Epithelial cell of esophagus (primary cell): ENCODE results near the gene P3H1.

Source experiments
- DNase-seq: peaks from one replicate; pipeline ENCODE4 v3.0.0; 2010; ENCODE audit warnings: low read depth
- H3K4me3 ChIP-seq: 2 replicates; pipeline ENCODE4 v1.5.1; 2011; ENCODE audit warnings: mild to moderate bottlenecking, low read length, control low read depth
- TF ChIP-seq, protein P1 (sequence below): IDR thresholded peaks from 2 replicates; pipeline ENCODE4 v1.5.1; 2011; ENCODE audit warnings: low read depth, mild to moderate bottlenecking, low read length, control low read depth, inconsistent platforms; ENCODE audit not compliant: insufficient read depth; ENCODE audit errors: missing control alignments

The P3H1 gene

DNA sequence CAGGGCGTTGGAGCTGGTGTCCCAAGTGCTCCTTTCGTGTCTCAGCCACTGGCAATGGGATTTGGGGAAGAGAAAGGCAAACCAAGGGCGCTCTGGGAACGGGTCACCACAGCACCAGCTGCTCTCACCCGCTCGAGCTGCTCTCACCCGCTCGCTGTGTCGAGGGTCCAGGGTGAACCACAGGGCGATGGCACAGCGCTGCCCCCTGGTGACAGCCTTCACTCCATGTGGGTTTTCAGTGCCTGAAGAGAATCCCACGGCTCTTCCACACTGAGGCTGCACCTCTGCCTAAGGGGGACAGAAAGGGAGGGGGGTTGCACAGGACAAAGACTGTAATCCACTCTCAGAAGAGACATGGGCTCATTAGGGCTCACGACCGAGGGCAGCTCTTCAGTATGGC lies 19.7 kb downstream of the P3H1 start:
- TF ChIP-seq, protein P1, sequence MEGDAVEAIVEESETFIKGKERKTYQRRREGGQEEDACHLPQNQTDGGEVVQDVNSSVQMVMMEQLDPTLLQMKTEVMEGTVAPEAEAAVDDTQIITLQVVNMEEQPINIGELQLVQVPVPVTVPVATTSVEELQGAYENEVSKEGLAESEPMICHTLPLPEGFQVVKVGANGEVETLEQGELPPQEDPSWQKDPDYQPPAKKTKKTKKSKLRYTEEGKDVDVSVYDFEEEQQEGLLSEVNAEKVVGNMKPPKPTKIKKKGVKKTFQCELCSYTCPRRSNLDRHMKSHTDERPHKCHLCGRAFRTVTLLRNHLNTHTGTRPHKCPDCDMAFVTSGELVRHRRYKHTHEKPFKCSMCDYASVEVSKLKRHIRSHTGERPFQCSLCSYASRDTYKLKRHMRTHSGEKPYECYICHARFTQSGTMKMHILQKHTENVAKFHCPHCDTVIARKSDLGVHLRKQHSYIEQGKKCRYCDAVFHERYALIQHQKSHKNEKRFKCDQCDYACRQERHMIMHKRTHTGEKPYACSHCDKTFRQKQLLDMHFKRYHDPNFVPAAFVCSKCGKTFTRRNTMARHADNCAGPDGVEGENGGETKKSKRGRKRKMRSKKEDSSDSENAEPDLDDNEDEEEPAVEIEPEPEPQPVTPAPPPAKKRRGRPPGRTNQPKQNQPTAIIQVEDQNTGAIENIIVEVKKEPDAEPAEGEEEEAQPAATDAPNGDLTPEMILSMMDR, result peak; percentile 59
- no peak overlapping the region for H3K4me3 ChIP-seq
- no peak for DNase-seq

DNA sequence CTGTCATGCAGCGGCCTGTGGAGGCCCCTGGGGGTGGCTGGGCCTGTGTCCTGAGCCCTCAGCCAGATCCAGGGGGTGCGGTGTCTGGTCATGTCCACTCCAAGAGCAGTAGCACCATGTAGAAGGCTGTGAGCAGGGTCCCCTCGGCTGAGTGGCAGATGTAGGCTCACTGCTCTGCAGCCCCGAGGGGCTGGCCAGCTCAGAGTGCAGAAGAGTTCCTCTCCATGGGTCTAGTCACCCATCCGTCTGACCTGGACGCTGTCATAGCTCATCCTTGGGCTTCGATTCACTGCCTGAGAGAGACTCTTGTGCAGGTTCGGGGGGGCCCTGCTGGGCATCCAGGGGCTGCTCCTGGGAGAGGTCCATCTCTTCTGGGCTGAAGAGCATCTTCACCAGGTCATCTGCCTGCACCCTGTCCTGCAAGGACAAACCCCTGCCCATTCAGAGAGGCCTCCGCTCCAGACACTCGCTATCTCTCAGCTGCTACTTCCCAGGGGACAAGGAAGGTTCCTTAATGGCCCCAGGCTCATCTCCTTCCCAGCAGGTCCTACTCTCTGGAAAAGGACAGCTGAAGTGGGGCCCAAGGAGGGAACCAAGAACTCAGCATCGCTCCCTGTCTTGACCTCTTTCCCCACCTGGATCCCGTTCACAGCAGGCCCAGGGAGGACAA lies 20.3 kb downstream of the P3H1 start:
- TF ChIP-seq, protein P1, result no peak
- no peak overlapping the region for H3K4me3 ChIP-seq
- DNase-seq, result no peak

DNA sequence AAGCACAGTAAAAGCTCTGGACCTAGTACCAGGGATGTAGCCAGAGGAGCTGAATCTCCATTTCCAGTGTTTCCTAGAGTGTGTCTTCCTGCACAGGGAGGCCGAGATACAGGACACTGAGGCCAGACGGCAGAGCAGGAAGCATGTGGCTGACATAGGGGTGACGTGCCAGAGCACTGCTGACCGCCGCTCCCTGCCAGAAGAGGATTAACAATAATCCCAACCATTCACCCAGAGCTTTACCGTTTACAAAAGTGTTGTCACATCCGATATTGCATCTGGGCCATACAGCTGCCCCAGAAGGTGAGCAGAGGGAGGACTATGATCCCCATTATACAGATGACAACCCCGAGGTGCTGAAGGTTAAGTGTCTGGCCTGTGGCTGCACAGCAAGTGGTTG lies 21.0 kb downstream of the P3H1 start:
- no peak for DNase-seq
- TF ChIP-seq, protein P1, result no peak
- no peak overlapping the region for H3K4me3 ChIP-seq

DNA sequence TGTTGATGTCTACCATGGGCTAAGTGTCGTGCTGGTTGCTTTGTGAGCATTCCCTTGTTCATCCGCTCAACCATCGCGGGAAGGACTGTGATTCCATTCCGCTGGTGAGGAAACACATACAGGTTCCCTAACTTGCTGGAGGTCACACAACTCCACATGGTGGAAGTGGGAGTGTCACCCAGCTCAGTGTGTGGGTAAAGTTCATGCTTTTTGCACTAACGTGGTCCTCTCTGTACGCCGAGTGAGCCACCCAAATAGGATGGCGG lies 22.7 kb downstream of the P3H1 start:
- no peak overlapping the region for H3K4me3 ChIP-seq
- DNase-seq, result no peak
- TF ChIP-seq, protein P1, result no peak

DNA sequence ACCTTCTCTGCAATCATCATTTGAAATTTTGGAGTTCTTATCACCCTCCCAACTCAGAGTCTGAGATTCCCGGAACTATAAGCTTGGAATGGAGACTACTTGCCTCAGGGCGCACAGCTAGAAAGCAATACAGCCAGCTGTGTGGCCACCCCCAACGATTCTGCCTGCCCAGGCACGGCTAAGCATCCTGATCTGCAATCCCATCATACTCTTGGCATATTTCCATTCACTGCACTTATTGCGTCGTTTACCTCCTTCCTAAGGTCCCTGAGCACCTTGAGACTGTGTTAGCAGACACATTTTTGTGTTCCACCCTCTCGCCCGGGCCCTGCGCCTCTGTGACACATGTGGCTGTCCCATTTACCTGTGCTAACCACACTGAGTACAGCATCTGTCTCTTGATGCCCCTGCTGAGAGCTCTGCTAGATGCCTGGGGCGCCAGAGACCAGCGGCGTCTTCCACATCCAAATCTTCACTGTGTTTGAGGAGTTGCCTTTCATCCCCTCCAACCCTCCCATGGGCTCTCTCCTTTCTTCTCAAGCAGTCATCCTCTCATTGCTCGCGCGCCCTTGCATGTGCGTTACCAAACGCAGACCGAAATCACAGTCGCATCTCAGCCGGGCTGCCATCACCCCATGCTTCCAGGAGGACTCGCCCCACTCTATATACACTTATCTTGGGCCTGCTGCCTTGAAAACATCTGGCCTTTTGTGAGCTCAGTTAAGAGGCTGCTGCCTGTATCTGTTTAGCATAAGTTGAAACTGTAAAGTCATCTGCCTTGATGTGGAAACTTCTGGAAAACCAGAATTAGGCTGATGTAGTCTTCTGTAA lies 23.3 kb downstream of the P3H1 start:
- H3K4me3 ChIP-seq, result no peak overlapping the region
- peak; percentile 97 for DNase-seq
- TF ChIP-seq, protein P1, result no peak

DNA sequence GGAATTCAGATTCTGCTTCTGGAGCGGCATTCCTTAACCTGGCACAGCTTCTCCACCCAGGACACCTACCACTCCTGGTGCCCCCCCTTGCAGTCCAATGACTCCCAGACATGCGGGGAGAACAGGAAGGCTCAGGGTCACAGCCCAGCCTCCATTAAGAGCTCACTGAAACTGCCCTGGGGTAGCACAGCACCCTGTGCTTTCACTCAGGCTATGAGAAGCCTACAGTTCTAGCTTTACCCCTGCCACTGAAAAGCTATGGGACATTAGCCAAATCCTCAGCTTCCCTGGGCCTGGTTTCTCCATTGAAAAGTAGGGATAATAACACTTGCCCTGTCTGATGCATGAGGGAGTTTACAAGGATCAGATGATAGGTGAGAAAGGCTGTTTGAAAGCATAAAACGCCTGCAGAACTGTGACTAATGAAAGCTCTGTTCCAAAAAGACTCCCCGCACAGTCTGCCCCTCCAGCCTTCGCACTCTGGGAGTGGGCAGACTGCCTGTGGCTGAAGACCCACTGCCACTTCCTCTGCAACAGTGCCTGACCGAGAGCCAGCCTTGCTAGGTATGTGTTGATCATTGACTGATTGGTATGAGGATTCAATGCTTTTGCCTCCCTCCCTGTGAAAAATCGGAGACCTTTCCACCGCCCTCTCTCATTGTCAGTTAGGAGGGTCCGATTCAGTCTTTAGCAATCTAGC lies 24.1 kb downstream of the P3H1 start:
- TF ChIP-seq, protein P1, result no peak
- DNase-seq, result peak; percentile 48
- no peak overlapping the region for H3K4me3 ChIP-seq
